Inflammatory macrophage (primary cell): ENCODE measurements around the gene NENF.
"Not testable (repeated sequence)": the region's sequence is repeated elsewhere in the genome, so short reads cannot be mapped to it uniquely, and the experiment has no call there.

ENCODE experiments used
- DNase-seq, 2 donors: peaks; one replicate each; pipeline ENCODE4 v3.0.0-alpha.2; 2020 to 2022
- total RNA-seq, 18 experiments: gene quantifications; one replicate each; lab custom pipeline; 2026; ENCODE audit warnings: mixed read lengths in 6 of 18, inconsistent platforms in 2 of 18; lab: John Stamatoyannopoulos, UW

Gene NENF
- total RNA-seq: 17.8 to 62.9 (median 39.2) reads per million in 18 experiments

DNA sequence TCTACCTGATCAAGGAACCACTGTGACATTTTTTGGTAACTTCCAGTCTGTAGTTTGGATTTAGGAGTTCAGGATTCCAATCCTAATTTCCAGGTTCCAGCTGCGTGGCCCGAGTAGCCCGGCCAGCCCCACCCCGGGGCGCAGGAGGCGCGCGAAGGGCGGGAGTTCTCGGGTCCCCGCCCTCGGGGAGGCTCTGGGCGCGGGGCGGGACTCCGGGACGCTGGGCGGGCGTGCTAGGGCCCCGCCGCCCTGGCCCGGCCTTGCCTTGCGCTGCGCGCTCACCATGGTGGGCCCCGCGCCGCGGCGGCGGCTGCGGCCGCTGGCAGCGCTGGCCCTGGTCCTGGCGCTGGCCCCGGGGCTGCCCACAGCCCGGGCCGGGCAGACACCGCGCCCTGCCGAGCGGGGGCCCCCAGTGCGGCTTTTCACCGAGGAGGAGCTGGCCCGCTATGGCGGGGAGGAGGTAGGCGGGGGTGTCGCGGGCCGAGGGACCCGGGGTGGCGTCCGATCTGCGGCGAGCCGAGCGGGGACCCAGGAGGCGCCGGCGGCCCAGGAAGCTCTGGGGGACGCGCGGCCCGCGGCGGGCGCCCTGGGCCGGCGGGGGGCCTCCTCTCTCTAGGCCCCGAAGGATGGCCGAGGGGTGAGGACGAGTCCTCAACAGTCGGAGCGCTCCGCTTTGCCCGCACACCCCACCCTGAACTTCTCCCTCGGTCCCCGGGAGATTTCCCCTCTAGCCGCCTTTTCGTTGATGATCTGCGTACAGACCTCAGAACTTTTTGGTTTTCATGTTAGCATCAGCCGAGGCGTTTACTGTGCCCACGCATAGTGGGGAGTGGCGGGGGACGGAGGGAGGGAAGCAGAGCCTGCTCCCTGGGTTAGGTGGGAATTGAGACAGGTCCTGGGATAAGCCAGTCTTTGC is at the start of gene NENF:
TSS of gene NENF (plus strand) at position 260 of the 916 bp plus-strand sequence. CDS start at position 284, 24 bp downstream.
- peak; percentile 81 to 89 for DNase-seq

DNA sequence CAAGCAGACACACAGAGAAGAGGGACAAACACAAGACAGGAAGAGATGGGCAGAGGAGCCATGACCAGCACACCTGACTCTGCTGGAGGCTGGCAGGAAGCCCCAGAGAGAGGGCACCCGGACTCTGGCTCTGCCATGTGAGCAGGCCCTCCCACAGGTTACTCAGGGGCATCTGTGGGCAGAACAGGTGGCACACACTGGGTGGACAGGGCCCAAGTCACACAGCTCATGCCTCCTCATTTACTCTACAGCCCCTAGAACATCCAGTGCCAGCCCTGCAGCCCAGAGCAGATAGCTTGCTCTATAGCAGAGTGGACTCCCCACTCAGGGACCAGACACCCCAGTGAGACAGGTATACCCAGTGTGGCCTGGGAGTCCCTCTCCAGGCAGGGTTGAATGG is 46.7 kb upstream of the NENF start:
- DNase-seq: no peak

DNA sequence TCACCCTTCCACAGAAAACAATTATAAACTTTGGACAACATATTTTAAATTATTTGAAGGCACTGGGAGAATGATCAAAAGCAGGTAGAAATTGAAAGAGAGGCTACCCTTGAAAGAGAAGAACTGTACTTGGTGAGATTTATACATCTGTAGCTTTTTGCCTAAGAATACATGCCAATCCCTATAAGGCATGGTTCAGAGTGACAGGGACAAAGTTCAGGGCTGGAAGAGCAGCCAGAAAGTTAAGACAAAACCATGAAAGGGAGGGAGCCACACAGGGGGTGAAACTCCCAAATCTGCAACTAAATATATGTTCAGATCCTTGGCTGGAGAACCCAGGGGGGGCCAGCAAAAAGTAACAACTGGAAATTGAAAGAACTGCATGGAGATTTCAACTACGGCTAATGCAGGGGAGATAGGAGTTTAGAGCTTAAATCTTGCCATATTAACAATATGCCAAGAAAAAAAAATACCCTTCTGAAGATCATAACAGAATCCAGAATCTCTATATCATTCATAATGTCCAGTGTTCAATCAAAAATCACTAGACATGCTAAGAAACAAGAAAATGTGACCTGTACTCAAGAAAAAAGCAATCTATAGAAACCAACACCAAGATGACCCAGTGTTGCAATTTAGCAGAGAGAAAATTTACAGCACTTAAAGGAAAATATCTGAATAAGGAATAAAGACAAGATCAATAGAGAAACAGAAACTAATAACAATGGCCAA is 43.6 kb upstream of the NENF start:
- no peak for DNase-seq

DNA sequence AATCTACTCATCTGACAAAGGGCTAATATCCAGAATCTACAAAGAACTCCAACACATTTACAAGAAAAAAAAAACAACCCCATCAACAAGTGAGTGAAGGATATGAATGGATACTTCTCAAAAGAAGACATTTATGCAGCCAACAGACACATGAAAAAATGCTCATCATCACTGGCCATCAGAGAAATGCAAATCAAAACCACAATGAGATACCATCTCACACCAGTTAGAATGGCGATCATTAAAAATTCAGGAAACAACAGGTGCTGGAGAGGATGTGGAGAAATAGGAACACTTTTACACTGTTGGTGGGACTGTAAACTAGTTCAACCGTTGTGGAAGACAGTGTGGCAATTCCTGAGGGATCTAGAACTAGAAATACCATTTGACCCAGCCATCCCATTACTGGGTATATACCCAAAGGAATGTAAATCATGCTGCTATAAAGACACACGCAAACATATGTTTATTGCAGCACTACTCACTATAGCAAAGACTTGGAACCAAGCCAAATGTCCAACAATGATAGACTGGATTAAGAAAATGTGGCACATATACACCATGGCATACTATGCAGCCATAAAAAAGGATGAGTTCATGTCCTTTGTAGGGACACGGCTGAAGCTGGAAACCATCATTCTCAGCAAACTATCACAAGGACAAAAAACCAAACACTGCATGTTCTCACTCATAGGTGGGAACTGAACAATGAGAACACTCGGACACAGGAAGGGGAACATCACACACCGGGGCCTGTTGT is 36.9 kb upstream of the NENF start:
- not testable (repeated sequence) for DNase-seq

DNA sequence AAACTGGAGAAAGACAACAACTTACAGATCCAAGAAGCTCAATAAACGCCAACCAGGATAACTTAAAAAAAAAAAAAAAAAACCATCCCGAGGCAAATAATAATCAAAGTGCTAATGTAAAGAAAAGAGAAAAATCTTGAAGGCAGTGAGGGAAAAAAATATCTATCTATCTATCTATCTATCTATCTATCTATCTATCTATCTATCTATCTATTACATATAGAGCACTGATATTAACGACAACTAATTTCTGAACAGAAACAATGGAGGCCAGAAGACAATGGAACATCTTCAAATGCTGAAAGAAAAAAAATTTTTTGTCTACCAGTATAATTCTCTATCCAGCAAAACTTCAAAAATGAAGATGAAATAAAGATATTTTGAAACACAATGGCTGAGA is 36.1 kb upstream of the NENF start:
- no peak for DNase-seq

DNA sequence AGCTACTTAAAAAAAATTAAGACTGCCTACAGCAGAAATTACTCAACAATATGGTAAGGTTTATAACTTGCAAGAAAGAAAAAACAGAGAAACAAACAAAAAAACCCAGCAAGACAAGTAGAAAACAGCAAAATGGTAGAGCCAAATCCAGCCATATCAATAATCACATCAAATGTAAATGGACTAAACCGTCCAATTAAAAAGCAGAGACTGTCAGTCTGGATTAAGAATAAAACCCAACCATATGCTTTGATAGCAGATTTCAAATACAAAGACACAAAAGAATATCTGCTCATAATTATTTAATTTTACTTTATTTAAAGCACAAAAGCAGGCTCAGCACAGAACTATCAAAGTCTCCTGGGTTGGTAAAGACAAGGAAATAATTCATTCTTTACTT is 35.5 kb upstream of the NENF start:
- no peak for DNase-seq

DNA sequence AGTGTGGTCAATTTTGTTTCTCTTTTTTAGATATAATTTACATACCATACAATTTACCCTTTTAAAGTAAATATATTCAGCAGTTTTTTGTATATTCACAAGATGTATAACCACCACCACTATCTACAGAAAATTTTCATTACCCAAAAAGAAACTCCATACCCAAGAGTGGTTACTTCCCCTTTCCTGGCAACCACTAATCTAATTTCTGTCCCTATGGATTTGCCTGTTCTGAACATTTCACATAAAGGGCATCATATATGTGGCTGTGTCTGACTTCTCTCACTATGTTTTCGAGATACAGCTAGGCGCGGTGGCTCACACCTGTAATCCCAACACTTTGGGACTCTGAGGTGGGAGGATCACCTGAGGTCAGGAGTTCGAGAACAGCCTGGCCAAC is 31.7 kb upstream of the NENF start:
- no peak for DNase-seq

DNA sequence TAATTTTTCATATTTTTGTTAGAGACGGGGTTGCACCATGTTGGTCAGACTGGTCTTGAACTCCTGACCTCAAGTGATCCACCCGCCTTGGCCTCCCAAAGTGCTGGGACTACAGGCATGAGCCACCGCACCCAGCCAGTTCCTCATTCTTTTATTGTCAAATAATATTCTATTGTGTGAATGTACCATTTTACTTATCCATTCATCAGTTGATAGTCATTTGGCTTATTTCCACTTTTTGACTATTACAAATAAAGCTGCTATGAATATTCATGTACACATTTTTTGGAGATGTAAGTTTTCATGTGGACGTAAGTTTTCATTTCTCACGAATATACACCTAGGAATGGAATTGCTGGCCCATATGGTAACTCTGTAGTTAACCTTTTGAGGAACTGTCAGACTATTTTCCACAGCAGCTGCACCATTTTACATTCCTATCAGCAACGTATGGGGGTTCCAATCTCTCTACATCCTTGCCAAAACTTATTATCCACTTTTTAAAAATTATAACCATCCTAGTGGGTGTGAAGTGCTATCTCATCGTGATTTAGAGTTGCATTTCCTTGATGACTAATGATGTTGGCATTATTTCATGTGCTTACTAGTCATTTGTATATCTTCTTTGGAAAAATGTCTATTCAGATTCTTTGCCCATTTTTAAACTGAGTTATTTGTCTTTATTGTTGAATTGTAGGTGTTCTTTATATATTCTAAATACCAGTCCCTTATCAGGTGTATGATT is 30.7 kb upstream of the NENF start:
- peak; percentile 30 to 45 for DNase-seq

DNA sequence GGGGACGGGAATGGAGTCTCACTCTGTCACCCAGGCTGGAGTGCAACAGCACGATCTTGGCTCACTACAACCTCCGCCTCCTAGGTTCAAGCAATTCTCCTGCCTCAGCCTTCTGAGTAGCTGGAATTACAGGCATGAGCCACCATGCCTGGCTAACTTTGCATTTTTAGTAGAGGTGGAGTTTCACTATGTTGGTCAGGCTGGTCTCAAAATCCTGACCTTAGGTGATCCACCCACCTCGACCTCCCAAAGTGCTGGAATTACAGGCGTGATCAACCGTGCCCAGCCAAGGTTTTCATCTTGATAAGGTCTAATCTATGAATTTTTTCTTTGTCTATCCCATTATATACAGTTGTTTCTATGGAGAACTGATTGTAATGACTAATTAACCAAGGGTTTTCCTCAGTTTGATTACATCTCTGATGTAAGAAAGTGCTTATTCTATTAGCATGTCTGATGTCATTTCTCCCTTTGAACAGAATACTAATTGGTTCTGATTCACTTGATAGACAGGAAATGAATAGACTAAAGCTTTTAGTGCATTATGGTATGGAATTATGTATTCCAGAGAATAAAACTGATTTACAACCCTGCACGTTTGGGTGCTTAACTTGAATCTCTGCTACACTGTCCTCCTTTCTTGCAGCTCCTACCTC is 29.9 kb upstream of the NENF start:
- no peak for DNase-seq

DNA sequence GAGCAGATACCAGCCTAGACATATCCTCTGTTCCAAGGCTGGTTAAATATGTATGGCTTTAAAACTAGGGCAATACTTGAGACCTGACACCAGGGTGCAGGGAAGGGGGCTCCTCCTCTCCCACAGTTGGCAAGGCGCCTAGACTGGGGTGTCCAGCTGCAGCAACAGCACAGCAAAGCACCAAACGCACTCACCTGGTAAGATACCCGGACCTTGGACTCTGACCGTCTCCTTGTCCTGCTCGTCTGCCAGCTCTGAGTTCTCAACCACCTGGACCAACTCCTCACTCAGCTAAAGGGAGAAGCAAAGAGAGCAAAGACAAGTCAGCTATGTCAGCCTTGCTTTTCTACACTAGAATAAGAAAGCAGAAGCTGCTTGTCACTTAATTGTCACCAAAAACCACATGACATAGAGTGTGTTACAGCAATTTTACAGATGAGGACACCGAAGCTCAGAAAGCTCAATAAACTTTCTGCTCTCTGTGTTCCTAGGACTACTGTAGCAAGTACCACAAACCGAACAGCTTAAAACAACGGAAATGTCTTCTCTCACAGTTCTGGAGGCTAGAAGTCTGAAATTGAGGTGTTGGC is 22.4 kb upstream of the NENF start:
- peak; percentile 69 to 76 for DNase-seq

DNA sequence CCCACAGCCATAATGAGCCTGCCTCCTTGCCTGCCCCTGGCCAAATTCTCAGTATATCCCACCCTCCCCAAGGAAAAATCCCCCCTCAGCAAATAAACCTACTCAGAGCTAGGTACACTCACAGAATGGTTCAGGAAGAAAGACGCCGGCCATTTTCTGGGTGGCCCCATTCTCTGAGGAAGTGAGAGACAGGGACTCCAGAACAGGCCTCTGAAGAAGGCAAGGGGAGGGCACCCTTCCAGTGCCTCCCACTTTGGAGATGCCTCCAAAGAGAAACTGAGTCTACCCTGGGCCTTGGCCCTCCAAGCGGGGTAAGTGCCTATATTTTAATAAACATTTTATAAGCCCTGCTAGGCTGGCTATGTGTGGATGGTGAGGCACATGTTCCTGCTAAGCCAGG is 20.3 kb upstream of the NENF start:
- DNase-seq: no peak

DNA sequence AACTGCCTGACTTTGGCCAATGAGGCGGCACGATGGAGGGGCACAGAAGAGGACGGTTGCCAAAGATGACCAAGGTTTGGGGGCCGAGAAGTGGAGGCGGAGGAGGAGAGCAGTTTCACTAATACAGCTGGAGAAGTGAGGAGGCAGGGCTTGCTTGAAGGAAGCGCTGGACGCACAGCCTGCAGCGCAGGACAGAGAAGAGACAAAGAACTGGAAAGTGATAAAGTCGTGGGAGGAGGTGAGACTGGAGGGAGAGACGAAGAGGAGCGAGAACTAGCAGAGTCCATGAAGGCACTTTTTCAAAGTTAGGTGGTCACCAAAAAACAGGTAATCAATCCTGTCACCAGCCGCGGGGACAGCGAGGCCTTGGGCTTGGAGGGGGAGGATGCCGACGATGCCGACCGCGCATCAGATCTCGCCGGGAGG is 18.8 kb upstream of the NENF start:
- DNase-seq: peak in 1 of 2 donors; percentile 18

DNA sequence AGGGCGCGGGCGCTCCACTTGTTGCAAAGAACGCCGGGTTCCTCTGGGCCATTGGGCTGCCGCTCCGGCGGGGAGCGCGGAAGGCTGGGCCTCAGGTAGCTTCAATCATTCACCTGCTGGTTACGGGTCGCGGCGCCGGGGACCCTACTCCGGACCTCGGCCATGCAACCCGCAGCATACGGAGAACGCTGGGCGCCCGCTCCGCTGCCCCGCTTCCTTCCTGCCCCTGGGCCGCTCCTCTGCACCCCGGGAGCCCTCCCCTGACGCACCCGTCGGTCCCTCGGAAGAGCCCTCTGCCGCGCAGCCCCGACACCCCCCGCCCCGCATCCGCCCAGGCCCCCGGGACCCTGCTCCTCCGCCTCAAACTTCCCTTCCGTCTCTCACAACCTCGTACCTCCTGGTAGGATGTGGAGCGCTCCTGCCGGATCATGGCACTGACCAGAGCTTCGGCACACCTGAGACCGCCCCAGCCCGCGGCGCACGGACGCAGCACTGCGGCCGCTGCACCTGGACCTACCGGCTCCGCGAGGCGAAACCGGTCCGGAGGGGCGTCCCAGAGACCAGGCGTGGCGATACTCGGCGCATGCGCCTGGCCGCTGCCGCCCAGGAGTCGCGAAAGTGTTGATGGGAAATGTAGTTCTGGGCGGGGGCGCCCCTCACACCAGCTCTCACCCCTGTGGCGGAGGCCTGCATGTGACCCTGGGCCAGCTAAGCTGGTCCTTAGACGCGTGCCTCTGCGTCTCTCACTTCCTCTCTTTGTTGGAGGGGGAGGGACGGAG is 18.2 kb upstream of the NENF start, which contains the start of gene PACC1:
TSS of gene PACC1 (minus strand) at position 559 of the 779 bp plus-strand sequence. CDS start at position 430, 129 bp downstream.
- peak; percentile 97 to 98 for DNase-seq

DNA sequence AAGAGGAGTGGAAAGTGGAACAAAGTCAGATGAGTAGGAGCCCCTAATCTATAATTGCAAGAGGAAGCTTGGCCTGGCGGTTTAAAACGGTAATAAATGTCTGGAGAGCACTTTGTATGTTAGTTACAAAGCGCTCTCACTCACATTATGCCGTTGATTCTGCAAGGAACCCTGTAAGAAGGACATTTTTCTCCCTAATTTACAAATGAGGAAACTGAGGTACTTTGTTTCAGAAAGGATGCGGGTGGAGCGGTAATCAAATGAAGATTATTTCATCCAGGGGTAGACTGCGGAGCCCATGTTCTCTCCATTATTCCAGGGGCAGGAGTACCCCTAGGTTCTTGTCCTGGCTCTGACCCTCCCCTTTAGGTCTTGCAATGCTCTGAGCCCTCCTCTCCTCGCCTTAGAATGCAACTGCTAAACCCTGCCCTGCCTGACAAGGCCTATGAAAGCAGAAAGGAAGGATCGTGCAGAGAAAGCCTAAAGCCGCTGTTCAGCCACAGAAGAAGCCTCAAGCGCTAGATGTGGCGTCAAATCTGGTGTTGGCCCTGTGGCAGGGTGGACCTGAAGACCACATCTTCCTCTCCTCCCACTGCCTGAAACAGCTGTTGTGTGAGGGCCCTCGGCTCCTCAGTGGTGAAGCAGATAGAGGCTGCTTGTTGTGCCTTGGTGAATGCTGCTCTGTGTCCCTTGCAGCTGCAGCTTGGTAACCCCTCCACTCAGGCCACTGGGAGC is 17.4 kb upstream of the NENF start:
- peak; percentile 37 to 45 for DNase-seq

DNA sequence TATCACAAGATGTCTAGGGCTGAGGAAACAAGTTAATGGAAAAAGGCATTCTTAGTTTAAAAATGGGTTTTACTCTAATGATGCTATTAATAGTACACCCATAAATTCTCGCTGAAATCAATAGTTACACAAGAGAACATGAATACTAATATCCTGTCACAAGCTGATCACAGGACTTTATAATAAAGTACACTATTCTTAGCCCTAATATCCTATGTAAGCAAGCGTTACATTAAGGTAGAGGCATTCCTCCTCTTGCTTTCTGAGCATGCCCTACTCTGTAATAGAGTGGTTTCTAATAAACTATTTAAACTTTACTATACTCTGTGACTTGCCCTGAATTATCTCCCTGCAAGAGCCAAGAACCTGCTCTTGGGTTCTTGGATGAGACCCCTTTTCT is 11.6 kb upstream of the NENF start:
- no peak for DNase-seq

DNA sequence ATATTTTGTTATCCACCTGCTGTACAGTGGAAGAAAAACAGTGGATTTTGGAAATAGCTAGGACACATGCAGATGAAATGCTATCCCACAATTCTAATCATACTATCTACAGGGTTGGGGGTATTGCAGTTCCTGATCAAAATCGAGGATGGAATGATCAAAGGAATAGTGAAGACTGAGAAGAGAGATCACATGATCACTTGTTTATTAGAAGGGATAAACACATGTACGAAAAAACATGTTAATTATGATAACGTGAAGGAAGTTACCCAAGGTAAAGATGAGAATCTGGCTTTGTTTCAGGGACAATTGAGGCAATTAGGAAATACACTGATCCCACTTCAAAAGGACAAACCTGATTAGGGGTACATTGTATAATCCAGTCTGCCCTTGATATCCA is 8.8 kb upstream of the NENF start:
- no peak for DNase-seq

DNA sequence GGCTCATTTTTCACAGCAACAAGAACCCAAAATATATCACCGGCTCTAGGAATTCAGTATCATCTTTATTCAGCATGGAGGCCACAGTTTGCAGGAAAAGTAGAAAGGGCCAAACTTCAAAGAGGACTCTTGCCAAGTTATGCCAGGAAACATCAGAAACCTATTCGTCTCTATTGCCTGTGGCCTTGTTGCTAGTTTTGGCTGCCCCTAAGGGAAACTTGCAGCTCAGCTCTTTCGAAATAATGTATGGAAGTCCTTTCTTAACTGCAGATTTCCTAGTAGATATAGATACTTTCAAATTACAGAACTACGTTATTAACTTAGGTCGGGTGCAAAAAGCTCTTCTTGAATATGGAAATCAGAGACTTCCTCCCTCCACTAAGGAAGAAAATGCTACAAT is 4.2 kb upstream of the NENF start:
- DNase-seq: peak in 1 of 2 donors; percentile 45

DNA sequence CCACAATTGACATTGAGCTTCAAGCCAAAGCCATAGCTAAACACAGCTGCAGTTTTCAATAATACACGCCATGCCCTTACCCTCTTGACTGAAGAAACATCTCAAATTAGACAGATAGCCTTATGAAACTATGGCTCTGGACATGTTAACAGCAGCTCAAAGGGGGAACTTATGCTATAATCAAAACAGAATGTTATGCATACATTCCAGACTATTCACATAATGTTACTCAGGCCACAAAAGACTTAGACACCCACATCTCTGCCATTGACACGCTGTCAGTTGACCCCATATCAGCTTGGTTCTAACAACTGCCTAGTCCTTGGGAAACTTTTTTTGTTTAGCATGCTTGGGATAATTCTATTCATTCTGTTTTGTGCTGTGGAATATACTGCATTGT is 2.3 kb upstream of the NENF start:
- DNase-seq: no peak

DNA sequence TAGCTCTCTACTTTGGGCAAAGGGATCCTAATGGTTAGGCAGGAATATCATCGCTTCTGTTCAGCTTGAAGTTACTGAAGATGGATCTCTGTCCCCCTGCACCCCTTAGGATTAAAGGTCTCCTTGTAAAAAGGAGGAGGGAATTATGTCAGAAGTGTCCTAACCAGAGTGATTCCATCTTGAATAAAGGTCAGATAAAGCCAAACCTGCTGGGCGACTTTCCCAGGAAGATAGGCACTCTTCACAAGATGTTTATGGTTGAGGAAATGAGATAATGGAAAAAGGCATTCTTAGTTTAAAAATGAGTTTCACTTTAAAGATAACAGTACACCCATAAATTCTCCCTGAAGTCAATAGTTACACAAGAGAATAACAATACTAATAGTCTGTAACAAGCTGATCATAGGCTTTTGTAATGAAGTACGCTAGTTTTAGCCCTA is 1.7 kb upstream of the NENF start:
- DNase-seq: no peak
